Mucosa of rectum (tissue), 2 donors: Measurements from ENCODE around the gene EDAR.

Source experiments
- H3K27ac ChIP-seq, 2 donors: one replicate each; pipeline ENCODE4 v1.7.0; 2013; ENCODE audit warnings: inconsistent platforms in 2 of 2, low read depth in 2 of 2, low read length in 2 of 2
- H3K27me3 ChIP-seq, 2 donors: one replicate each; pipeline ENCODE4 v1.7.0; 2013; ENCODE audit warnings: low read length in 2 of 2; ENCODE audit not compliant: control insufficient read depth in 2 of 2, insufficient read depth in 2 of 2
- H3K36me3 ChIP-seq, 2 donors: one replicate each; pipeline ENCODE4 v1.7.0; 2013; ENCODE audit warnings: low read length in 2 of 2; ENCODE audit not compliant: control insufficient read depth in 2 of 2, insufficient read depth in 2 of 2
- H3K4me1 ChIP-seq, 2 donors: one replicate each; pipeline ENCODE4 v1.7.0; 2013; ENCODE audit warnings: low read length in 2 of 2, mild to moderate bottlenecking in 1 of 2; ENCODE audit not compliant: control insufficient read depth in 2 of 2, insufficient read depth in 2 of 2
- H3K4me3 ChIP-seq, 2 donors: one replicate each; pipeline ENCODE4 v1.7.0; 2013; ENCODE audit warnings: low read length in 2 of 2
- H3K9ac ChIP-seq, 2 donors: one replicate each; pipeline ENCODE4 v1.7.0; 2013; ENCODE audit warnings: low read length in 2 of 2, low read depth in 1 of 2, mild to moderate bottlenecking in 1 of 2
- H3K9me3 ChIP-seq, 2 donors: one replicate each; pipeline ENCODE4 v1.7.0; 2013; ENCODE audit warnings: low read length in 2 of 2; ENCODE audit not compliant: control insufficient read depth in 2 of 2
- donor health status: healthy.
- donor health status: Normal muscosa, but diverticular disease.

Gene EDAR

DNA sequence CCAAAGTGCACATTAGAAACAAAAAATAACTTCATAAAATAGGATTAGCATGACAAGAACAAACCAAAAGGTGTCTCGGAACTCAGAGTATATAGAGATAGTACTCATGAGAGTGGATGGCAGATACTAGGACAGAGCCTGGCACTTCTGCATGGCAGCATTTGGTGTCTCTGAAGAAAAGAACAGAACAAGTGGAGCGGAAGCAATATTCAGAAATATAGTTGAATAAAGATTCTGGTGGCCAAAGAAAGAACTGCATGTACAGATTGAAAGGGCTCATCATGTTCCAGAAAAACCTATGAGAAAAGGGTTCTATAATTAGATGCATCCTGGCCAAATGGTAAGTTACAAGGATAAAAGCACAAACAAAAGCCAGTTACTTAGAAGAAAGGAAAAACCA, 111.5 kb downstream of the EDAR start:
- no peak overlapping the region for H3K27ac ChIP-seq
- no peaks in the 10 kb centered on the region for H3K9me3 ChIP-seq
- H3K9ac ChIP-seq = no peak overlapping the region
- H3K4me1 ChIP-seq = no peaks in the 10 kb centered on the region
- H3K27me3 ChIP-seq = no peaks in the 10 kb centered on the region
- H3K36me3 ChIP-seq = no peaks in the 10 kb centered on the region
- H3K4me3 ChIP-seq = no peak overlapping the region

DNA sequence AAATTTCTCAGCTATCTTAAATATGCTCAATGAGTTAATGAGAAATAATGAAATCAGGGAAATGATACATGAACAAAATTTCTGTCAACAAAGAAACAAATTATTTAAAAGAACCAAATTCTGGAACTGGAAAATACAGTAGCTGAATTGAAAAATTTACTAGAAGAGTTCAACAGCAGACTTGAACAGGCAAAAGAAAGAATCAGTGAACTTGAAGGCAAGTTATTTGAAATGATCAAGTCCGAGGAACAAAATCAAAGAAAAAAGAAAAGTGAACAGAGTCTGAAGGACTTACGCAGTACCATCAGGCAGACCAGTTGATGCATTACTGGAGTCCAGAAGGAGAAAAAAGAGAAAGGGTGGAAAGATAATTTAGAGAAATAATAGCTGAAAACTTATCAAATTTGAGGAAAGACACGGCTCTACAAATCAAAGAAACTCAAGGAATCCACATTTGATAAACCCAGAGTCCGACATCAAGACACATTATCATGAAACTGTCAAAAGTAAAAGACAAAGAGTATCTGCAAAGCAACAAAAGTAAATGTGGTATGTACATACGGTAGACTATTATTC, 118.9 kb downstream of the EDAR start:
- H3K9ac ChIP-seq = no peak overlapping the region

DNA sequence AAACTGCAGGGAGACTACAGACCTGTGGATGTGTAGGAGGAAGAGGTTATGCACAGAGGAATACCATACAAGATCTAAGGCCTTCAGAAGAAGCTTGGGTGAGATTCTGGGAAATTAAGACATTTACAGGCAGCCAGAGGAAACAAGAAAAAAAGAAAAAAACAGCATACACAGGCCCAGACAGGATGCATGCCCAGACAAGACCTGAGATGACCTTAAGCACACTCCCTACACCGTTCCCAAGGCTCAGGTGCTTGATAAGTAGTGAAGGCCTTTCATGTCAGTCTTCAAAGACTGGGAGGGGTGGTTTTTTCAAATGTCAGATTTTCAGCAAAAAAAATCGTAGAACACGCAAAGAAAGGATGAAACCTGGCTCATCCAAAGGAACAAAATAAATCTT, 119.5 kb downstream of the EDAR start:
- Histone ChIP-seq H3K27ac (no peak overlapping the region), H3K4me3 (no peak overlapping the region), H3K4me1 (no peaks in the 10 kb centered on the region), H3K27me3 (no peaks in the 10 kb centered on the region), H3K9ac (no peak overlapping the region), H3K9me3 (peaks cover 4 to 6% of the 10 kb centered on the region in 2 donors), H3K36me3 (peaks cover 0 to 6% of the 10 kb centered on the region in 2 donors)

More for the DNA sequence above, 118.9 kb downstream of the EDAR start:
- Histone ChIP-seq H3K4me1 (no peaks in the 10 kb centered on the region), H3K27me3 (no peaks in the 10 kb centered on the region), H3K4me3 (no peak overlapping the region), H3K36me3 (peaks cover 0 to 6% of the 10 kb centered on the region in 2 donors), H3K9me3 (peaks cover 4 to 6% of the 10 kb centered on the region in 2 donors), H3K27ac (no peak overlapping the region)

DNA sequence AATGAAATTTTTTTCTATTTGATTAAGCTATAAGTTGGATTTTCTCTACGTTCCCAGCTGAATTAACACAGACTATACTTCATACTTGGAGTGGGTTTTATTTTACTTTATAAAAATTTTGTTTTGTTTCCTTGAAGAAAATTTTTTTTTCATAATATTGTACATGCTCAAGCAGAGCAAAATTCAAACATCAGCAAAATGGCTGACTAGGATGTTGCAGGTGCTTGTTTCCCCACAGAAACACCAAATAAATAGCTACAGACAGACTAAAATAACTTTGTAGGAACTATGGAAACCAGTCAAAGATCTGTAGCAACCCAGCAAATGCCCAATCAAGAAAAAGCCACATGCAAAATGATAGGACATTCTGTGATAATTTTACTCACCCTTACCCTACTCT, 120.1 kb downstream of the EDAR start:
- H3K27me3 ChIP-seq = no peaks in the 10 kb centered on the region
- H3K9me3 ChIP-seq = peaks cover 4 to 6% of the 10 kb centered on the region in 2 donors
- H3K27ac ChIP-seq = no peak overlapping the region
- H3K9ac ChIP-seq = no peak overlapping the region
- no peaks in the 10 kb centered on the region for H3K4me1 ChIP-seq
- no peak overlapping the region for H3K4me3 ChIP-seq
- H3K36me3 ChIP-seq = peaks cover 0 to 6% of the 10 kb centered on the region in 2 donors

DNA sequence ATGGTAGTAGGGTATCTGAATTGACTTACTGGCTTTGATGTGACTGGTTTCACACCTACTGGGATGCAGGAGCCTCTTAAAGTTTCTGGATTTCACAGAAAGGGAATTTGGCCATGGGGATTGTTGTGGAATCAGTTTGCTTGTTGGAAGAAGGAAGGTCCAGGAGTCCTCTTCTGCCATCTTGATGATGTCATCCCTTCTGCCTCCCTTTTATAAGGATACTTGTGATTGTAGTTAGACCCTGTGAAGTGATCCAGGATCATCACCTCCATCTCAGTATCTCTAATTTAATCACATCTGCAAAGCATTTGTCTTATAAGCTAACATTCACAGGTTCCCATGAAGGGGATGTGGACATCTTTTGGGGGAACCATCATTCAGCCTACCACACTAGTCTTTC, 123.0 kb downstream of the EDAR start:
- Histone ChIP-seq H3K4me1 (no peaks in the 10 kb centered on the region), H3K9me3 (peaks cover 4 to 6% of the 10 kb centered on the region in 2 donors), H3K27ac (no peak overlapping the region), H3K27me3 (no peaks in the 10 kb centered on the region), H3K4me3 (no peak overlapping the region), H3K9ac (no peak overlapping the region), H3K36me3 (peaks cover 0 to 6% of the 10 kb centered on the region in 2 donors)

DNA sequence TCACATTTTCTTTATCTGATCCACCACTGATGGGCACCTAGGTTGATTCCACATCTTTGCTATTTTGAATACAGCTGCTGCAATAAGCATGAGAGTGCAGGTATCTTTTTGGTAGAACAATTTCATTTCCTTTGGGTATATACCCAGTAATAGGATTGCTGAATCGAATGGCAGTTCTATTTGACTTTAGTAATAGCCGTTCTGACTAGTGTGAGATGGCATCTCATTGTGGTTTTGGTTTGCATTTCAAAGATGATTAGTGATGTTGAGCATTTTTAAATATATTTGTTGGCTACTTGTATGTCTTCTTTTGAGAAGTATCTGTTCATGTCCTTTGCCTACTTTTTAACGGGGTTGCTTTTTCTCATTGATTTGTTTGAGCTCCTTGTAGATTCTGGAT, 130.1 kb downstream of the EDAR start:
- H3K4me3 ChIP-seq = no peak overlapping the region
- no peaks in the 10 kb centered on the region for H3K9me3 ChIP-seq
- no peaks in the 10 kb centered on the region for H3K4me1 ChIP-seq
- H3K27ac ChIP-seq = no peak overlapping the region
- no peaks in the 10 kb centered on the region for H3K36me3 ChIP-seq
- H3K9ac ChIP-seq = no peak overlapping the region
- no peaks in the 10 kb centered on the region for H3K27me3 ChIP-seq

DNA sequence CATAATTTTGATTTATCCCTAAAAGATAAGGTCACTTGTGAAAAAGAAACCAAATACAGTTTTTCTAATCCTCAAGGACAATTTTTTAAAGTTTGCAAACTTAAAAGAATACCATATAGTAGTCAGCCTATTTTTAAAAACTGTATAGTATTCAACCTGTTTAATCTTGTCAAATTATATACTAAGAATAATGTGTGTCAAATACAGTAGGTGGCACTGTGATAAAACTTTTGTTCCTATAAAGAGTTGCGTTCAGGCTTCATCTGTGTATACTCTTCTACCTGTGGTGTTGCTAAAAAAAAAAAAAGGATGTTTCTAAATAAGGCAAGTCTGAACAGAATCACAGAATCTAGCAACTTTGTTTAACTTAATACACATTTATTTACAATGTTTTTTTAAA, 133.8 kb downstream of the EDAR start:
- Histone ChIP-seq H3K27me3 (no peaks in the 10 kb centered on the region), H3K27ac (no peak overlapping the region), H3K36me3 (no peaks in the 10 kb centered on the region), H3K4me1 (no peaks in the 10 kb centered on the region), H3K4me3 (no peak overlapping the region), H3K9ac (no peak overlapping the region), H3K9me3 (no peaks in the 10 kb centered on the region)

DNA sequence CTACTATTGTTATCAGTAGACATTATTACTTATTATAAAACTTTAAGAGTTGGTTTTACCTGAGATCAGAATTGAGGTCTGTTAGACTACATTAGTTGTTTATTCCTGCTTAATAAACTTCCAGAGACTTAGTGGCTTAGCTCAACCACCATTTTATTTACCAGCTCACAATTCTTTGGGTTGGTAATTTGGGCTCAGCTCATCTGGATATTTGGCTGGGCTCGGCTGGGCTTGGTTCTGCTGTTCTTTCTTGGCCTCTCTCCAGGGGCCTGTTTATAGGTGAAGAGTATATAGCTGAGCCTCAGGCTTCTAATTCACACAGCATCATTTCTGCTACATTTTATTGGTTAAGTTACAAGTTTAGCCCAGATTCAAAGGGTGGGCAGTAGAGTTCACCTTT, 134.5 kb downstream of the EDAR start:
- H3K27ac ChIP-seq = no peak overlapping the region
- no peak overlapping the region for H3K4me3 ChIP-seq
- no peaks in the 10 kb centered on the region for H3K4me1 ChIP-seq
- no peaks in the 10 kb centered on the region for H3K27me3 ChIP-seq
- no peaks in the 10 kb centered on the region for H3K36me3 ChIP-seq
- no peaks in the 10 kb centered on the region for H3K9me3 ChIP-seq
- H3K9ac ChIP-seq = no peak overlapping the region

DNA sequence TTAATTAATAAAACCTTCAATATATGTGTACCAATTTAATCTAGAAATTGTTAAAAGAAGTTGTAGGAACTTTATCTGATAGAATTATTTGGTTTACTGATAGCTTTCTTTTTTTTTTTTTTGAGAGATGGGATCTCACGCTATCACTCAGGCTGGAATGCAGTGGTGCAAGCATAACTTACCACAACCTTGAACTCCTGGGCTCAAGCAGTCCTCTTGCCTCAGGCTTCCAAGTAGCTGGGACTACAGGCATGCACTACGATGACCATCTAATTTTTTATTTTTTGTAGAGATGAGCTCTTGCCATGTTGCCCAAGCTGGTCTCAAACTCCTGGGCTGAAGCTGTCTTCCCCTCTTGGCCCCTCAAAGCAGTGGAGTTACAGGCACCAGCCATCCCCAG, 135.6 kb downstream of the EDAR start:
- Histone ChIP-seq H3K9ac (no peak overlapping the region), H3K4me3 (no peak overlapping the region), H3K9me3 (no peaks in the 10 kb centered on the region), H3K36me3 (no peaks in the 10 kb centered on the region), H3K27me3 (no peaks in the 10 kb centered on the region), H3K27ac (no peak overlapping the region), H3K4me1 (no peaks in the 10 kb centered on the region)

DNA sequence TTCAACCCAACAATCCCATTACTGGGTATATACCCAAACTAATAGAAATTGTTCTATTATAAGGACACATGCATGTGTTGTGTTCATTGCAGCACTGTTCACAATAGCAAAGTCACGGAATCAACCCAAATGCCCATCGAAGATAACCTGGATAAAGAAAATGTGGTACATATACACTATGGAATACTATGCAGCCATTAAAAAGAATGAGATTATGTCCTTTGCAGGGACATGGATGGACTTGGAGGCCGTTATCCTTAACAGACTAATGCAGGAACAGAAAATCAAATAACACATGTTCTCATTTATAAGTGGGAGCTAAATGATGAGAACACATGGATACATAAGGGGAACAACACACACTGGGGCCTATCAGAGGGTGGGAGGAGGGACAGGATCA, 136.6 kb downstream of the EDAR start:
- no peak overlapping the region for H3K27ac ChIP-seq
- H3K27me3 ChIP-seq = no peaks in the 10 kb centered on the region
- no peak overlapping the region for H3K9ac ChIP-seq
- no peak overlapping the region for H3K4me3 ChIP-seq
- H3K9me3 ChIP-seq = no peaks in the 10 kb centered on the region
- no peaks in the 10 kb centered on the region for H3K36me3 ChIP-seq
- no peaks in the 10 kb centered on the region for H3K4me1 ChIP-seq

DNA sequence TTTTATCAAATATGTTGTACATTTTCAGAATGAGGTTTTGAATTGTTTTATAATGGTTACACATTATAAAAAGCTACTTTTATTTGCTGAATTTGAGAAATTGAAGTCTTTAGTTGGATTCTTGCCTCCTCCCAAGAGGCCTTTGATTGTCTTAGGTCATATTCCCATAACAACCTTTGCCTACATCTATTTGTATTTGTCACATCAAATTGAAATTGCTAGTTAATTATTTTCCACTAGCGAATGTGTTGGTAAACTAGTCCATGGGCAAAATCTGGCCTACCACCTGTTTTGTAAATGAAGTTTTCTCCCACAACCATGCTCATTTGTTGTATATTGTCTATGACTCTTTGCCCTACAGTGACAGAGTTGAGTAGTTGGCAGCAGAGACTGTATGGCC, 142.0 kb downstream of the EDAR start:
- Histone ChIP-seq H3K4me3 (no peak overlapping the region), H3K9ac (no peak overlapping the region), H3K36me3 (no peaks in the 10 kb centered on the region), H3K4me1 (peaks cover 0 to 3% of the 10 kb centered on the region in 2 donors), H3K9me3 (no peaks in the 10 kb centered on the region), H3K27me3 (no peaks in the 10 kb centered on the region), H3K27ac (no peak overlapping the region)
